Fibroblast of peridontal ligament (primary cell): ENCODE results near the gene ATG16L1.

Source experiments
- DNase-seq: peaks from one replicate; pipeline ENCODE4 v3.0.0-alpha.2; 2010; ENCODE audit errors: extremely low read depth

The ATG16L1 gene

GRCh38 chr2:233227346-233227978, 24.0 kb upstream of the ATG16L1 start:
- no peak for DNase-seq

- DNase-seq = no peak
Measured at GRCh38 chr2:233228376-233228775, 23.1 kb upstream of the ATG16L1 start.

GRCh38 chr2:233233618-233234230, 17.7 kb upstream of the ATG16L1 start:
- DNase-seq = no peak

GRCh38 chr2:233234264-233234663, 17.2 kb upstream of the ATG16L1 start:
- no peak for DNase-seq

- DNase-seq = no peak
Measured at GRCh38 chr2:233234996-233235395, 16.5 kb upstream of the ATG16L1 start.

GRCh38 chr2:233235977-233236376, 15.5 kb upstream of the ATG16L1 start:
- no peak for DNase-seq

- no peak for DNase-seq
Measured at GRCh38 chr2:233236820-233237589, 14.5 kb upstream of the ATG16L1 start.

- DNase-seq = no peak
Measured at GRCh38 chr2:233240897-233241296, 10.6 kb upstream of the ATG16L1 start.

GRCh38 chr2:233241803-233242202, 9.7 kb upstream of the ATG16L1 start:
- no peak for DNase-seq

- no peak for DNase-seq
Measured at GRCh38 chr2:233242231-233242927, 9.1 kb upstream of the ATG16L1 start.

- DNase-seq = no peak
Measured at GRCh38 chr2:233243348-233243747, 8.1 kb upstream of the ATG16L1 start.

GRCh38 chr2:233244818-233245217, 6.7 kb upstream of the ATG16L1 start:
- no peak for DNase-seq

- no peak for DNase-seq
Measured at GRCh38 chr2:233245406-233245805, 6.1 kb upstream of the ATG16L1 start.

- DNase-seq = no peak
Measured at GRCh38 chr2:233247116-233247515, 4.4 kb upstream of the ATG16L1 start.

- no peak for DNase-seq
Measured at GRCh38 chr2:233247744-233248143, 3.7 kb upstream of the ATG16L1 start.

- DNase-seq = no peak
Measured at GRCh38 chr2:233248999-233249398, 2.5 kb upstream of the ATG16L1 start.

GRCh38 chr2:233250568-233250967, 905 bp upstream of the ATG16L1 start:
- no peak for DNase-seq

GRCh38 chr2:233250985-233251305, 528 bp upstream of the ATG16L1 start:
- no peak for DNase-seq

- no peak for DNase-seq
Measured at GRCh38 chr2:233252227-233252626, 754 bp downstream of the ATG16L1 start.

- no peak for DNase-seq
Measured at GRCh38 chr2:233255151-233255550, 3.7 kb downstream of the ATG16L1 start.

GRCh38 chr2:233256048-233256447, 4.6 kb downstream of the ATG16L1 start:
- no peak for DNase-seq

- no peak for DNase-seq
Measured at GRCh38 chr2:233258211-233258610, 6.7 kb downstream of the ATG16L1 start.

GRCh38 chr2:233259730-233260129, 8.3 kb downstream of the ATG16L1 start:
- peak; percentile 5 for DNase-seq
